ENCODE results near the gene RBP2.

The RBP2 gene

GRCh38 chr3:139449566-139449965 lies 26.8 kb downstream of the RBP2 start:
- Histone ChIP-seq H3K4me1 (ENCODE audit: control insufficient read depth in 1 of 2, insufficient read depth in 2 of 2, low read length in 2 of 2) (peaks cover 5 to 17% of the 10 kb centered on the region in 2 donors), H3K9ac (ENCODE audit: low read depth in 1 of 2, low read length in 2 of 2) (no peak overlapping the region), H3K4me3 (ENCODE audit: low read depth in 1 of 2, low read length in 2 of 2) (no peak overlapping the region), H3K9me3 (ENCODE audit: control insufficient read depth in 1 of 2, low read length in 2 of 2) (no peaks in the 10 kb centered on the region), H3K36me3 (ENCODE audit: control insufficient read depth in 1 of 2, insufficient read depth in 2 of 2, low read length in 2 of 2) (peaks cover 31 to 35% of the 10 kb centered on the region in 2 donors), H3K27ac (ENCODE audit: low read depth, low read length) (no peak overlapping the region), H3K27me3 (ENCODE audit: control insufficient read depth in 1 of 2, insufficient read depth in 2 of 2, low read length in 2 of 2) (no peaks in the 10 kb centered on the region)

GRCh38 chr3:139448104-139448503 lies 28.2 kb downstream of the RBP2 start:
- Histone ChIP-seq H3K27ac (ENCODE audit: low read depth, low read length) (no peak overlapping the region), H3K4me3 (ENCODE audit: low read depth in 1 of 2, low read length in 2 of 2) (no peak overlapping the region), H3K9ac (ENCODE audit: low read depth in 1 of 2, low read length in 2 of 2) (no peak overlapping the region), H3K4me1 (ENCODE audit: control insufficient read depth in 1 of 2, insufficient read depth in 2 of 2, low read length in 2 of 2) (peaks cover 4 to 14% of the 10 kb centered on the region in 2 donors), H3K9me3 (ENCODE audit: control insufficient read depth in 1 of 2, low read length in 2 of 2) (no peaks in the 10 kb centered on the region), H3K36me3 (ENCODE audit: control insufficient read depth in 1 of 2, insufficient read depth in 2 of 2, low read length in 2 of 2) (peaks cover 17 to 20% of the 10 kb centered on the region in 2 donors), H3K27me3 (ENCODE audit: control insufficient read depth in 1 of 2, insufficient read depth in 2 of 2, low read length in 2 of 2) (no peaks in the 10 kb centered on the region)

- H3K9me3 ChIP-seq (ENCODE audit: control insufficient read depth in 1 of 2, low read length in 2 of 2): no peaks in the 10 kb centered on the region
- H3K36me3 ChIP-seq (ENCODE audit: control insufficient read depth in 1 of 2, insufficient read depth in 2 of 2, low read length in 2 of 2): peaks cover 11 to 15% of the 10 kb centered on the region in 2 donors
- H3K27ac ChIP-seq (ENCODE audit: low read depth, low read length): no peak overlapping the region
- H3K9ac ChIP-seq (ENCODE audit: low read depth in 1 of 2, low read length in 2 of 2): no peak overlapping the region
- no peak overlapping the region for H3K4me3 ChIP-seq (ENCODE audit: low read depth in 1 of 2, low read length in 2 of 2)
- peaks cover 4 to 11% of the 10 kb centered on the region in 2 donors for H3K4me1 ChIP-seq (ENCODE audit: control insufficient read depth in 1 of 2, insufficient read depth in 2 of 2, low read length in 2 of 2)
- H3K27me3 ChIP-seq (ENCODE audit: control insufficient read depth in 1 of 2, insufficient read depth in 2 of 2, low read length in 2 of 2): no peaks in the 10 kb centered on the region
These were observed 28.8 kb downstream of the RBP2 start for GRCh38 chr3:139447486-139447885.

- H3K9ac ChIP-seq (ENCODE audit: low read depth in 1 of 2, low read length in 2 of 2): no peak overlapping the region
- H3K27ac ChIP-seq (ENCODE audit: low read depth, low read length): no peak overlapping the region
- peaks cover 0 to 4% of the 10 kb centered on the region in 2 donors for H3K4me1 ChIP-seq (ENCODE audit: control insufficient read depth in 1 of 2, insufficient read depth in 2 of 2, low read length in 2 of 2)
- no peaks in the 10 kb centered on the region for H3K9me3 ChIP-seq (ENCODE audit: control insufficient read depth in 1 of 2, low read length in 2 of 2)
- H3K36me3 ChIP-seq (ENCODE audit: control insufficient read depth in 1 of 2, insufficient read depth in 2 of 2, low read length in 2 of 2): no peaks in the 10 kb centered on the region
- H3K4me3 ChIP-seq (ENCODE audit: low read depth in 1 of 2, low read length in 2 of 2): no peak overlapping the region
- H3K27me3 ChIP-seq (ENCODE audit: control insufficient read depth in 1 of 2, insufficient read depth in 2 of 2, low read length in 2 of 2): no peaks in the 10 kb centered on the region
These were observed 31.9 kb downstream of the RBP2 start for GRCh38 chr3:139444446-139444845.

GRCh38 chr3:139443186-139443585 lies 33.1 kb downstream of the RBP2 start:
- Histone ChIP-seq H3K27ac (ENCODE audit: low read depth, low read length) (no peak overlapping the region), H3K4me1 (ENCODE audit: control insufficient read depth in 1 of 2, insufficient read depth in 2 of 2, low read length in 2 of 2) (peaks cover 0 to 8% of the 10 kb centered on the region in 2 donors), H3K4me3 (ENCODE audit: low read depth in 1 of 2, low read length in 2 of 2) (no peak overlapping the region), H3K27me3 (ENCODE audit: control insufficient read depth in 1 of 2, insufficient read depth in 2 of 2, low read length in 2 of 2) (no peaks in the 10 kb centered on the region), H3K36me3 (ENCODE audit: control insufficient read depth in 1 of 2, insufficient read depth in 2 of 2, low read length in 2 of 2) (no peaks in the 10 kb centered on the region), H3K9me3 (ENCODE audit: control insufficient read depth in 1 of 2, low read length in 2 of 2) (no peaks in the 10 kb centered on the region), H3K9ac (ENCODE audit: low read depth in 1 of 2, low read length in 2 of 2) (no peak overlapping the region)

GRCh38 chr3:139441656-139442055 lies 34.7 kb downstream of the RBP2 start:
- Histone ChIP-seq H3K9me3 (ENCODE audit: control insufficient read depth in 1 of 2, low read length in 2 of 2) (no peaks in the 10 kb centered on the region), H3K27me3 (ENCODE audit: control insufficient read depth in 1 of 2, insufficient read depth in 2 of 2, low read length in 2 of 2) (no peaks in the 10 kb centered on the region), H3K27ac (ENCODE audit: low read depth, low read length) (no peak overlapping the region), H3K36me3 (ENCODE audit: control insufficient read depth in 1 of 2, insufficient read depth in 2 of 2, low read length in 2 of 2) (no peaks in the 10 kb centered on the region), H3K4me1 (ENCODE audit: control insufficient read depth in 1 of 2, insufficient read depth in 2 of 2, low read length in 2 of 2) (peaks cover 0 to 8% of the 10 kb centered on the region in 2 donors), H3K4me3 (ENCODE audit: low read depth in 1 of 2, low read length in 2 of 2) (no peak overlapping the region), H3K9ac (ENCODE audit: low read depth in 1 of 2, low read length in 2 of 2) (no peak overlapping the region)

- Histone ChIP-seq H3K4me3 (ENCODE audit: low read depth in 1 of 2, low read length in 2 of 2) (no peak overlapping the region), H3K36me3 (ENCODE audit: control insufficient read depth in 1 of 2, insufficient read depth in 2 of 2, low read length in 2 of 2) (no peaks in the 10 kb centered on the region), H3K27me3 (ENCODE audit: control insufficient read depth in 1 of 2, insufficient read depth in 2 of 2, low read length in 2 of 2) (no peaks in the 10 kb centered on the region), H3K4me1 (ENCODE audit: control insufficient read depth in 1 of 2, insufficient read depth in 2 of 2, low read length in 2 of 2) (peaks cover 0 to 8% of the 10 kb centered on the region in 2 donors), H3K9me3 (ENCODE audit: control insufficient read depth in 1 of 2, low read length in 2 of 2) (no peaks in the 10 kb centered on the region), H3K27ac (ENCODE audit: low read depth, low read length) (no peak overlapping the region), H3K9ac (ENCODE audit: low read depth in 1 of 2, low read length in 2 of 2) (no peak overlapping the region)
These were observed 35.4 kb downstream of the RBP2 start for GRCh38 chr3:139440639-139441556.

- Histone ChIP-seq H3K4me1 (ENCODE audit: control insufficient read depth in 1 of 2, insufficient read depth in 2 of 2, low read length in 2 of 2) (peaks cover 7 to 19% of the 10 kb centered on the region in 2 donors), H3K36me3 (ENCODE audit: control insufficient read depth in 1 of 2, insufficient read depth in 2 of 2, low read length in 2 of 2) (no peaks in the 10 kb centered on the region), H3K9ac (ENCODE audit: low read depth in 1 of 2, low read length in 2 of 2) (no peak overlapping the region), H3K9me3 (ENCODE audit: control insufficient read depth in 1 of 2, low read length in 2 of 2) (no peaks in the 10 kb centered on the region), H3K4me3 (ENCODE audit: low read depth in 1 of 2, low read length in 2 of 2) (no peak overlapping the region), H3K27me3 (ENCODE audit: control insufficient read depth in 1 of 2, insufficient read depth in 2 of 2, low read length in 2 of 2) (no peaks in the 10 kb centered on the region), H3K27ac (ENCODE audit: low read depth, low read length) (no peak overlapping the region)
These were observed 37.0 kb downstream of the RBP2 start for GRCh38 chr3:139439278-139439677.

- H3K36me3 ChIP-seq (ENCODE audit: control insufficient read depth in 1 of 2, insufficient read depth in 2 of 2, low read length in 2 of 2): no peaks in the 10 kb centered on the region
- peaks cover 7 to 23% of the 10 kb centered on the region in 2 donors for H3K4me1 ChIP-seq (ENCODE audit: control insufficient read depth in 1 of 2, insufficient read depth in 2 of 2, low read length in 2 of 2)
- H3K9ac ChIP-seq (ENCODE audit: low read depth in 1 of 2, low read length in 2 of 2): no peak overlapping the region
- H3K4me3 ChIP-seq (ENCODE audit: low read depth in 1 of 2, low read length in 2 of 2): no peak overlapping the region
- H3K27ac ChIP-seq (ENCODE audit: low read depth, low read length): no peak overlapping the region
- H3K27me3 ChIP-seq (ENCODE audit: control insufficient read depth in 1 of 2, insufficient read depth in 2 of 2, low read length in 2 of 2): no peaks in the 10 kb centered on the region
- H3K9me3 ChIP-seq (ENCODE audit: control insufficient read depth in 1 of 2, low read length in 2 of 2): no peaks in the 10 kb centered on the region
These were observed 41.5 kb downstream of the RBP2 start for GRCh38 chr3:139434764-139435307.

- Histone ChIP-seq H3K4me3 (ENCODE audit: low read depth in 1 of 2, low read length in 2 of 2) (no peak overlapping the region), H3K36me3 (ENCODE audit: control insufficient read depth in 1 of 2, insufficient read depth in 2 of 2, low read length in 2 of 2) (no peaks in the 10 kb centered on the region), H3K27ac (ENCODE audit: low read depth, low read length) (no peak overlapping the region), H3K4me1 (ENCODE audit: control insufficient read depth in 1 of 2, insufficient read depth in 2 of 2, low read length in 2 of 2) (peaks cover 7 to 19% of the 10 kb centered on the region in 2 donors), H3K9ac (ENCODE audit: low read depth in 1 of 2, low read length in 2 of 2) (no peak overlapping the region), H3K27me3 (ENCODE audit: control insufficient read depth in 1 of 2, insufficient read depth in 2 of 2, low read length in 2 of 2) (no peaks in the 10 kb centered on the region), H3K9me3 (ENCODE audit: control insufficient read depth in 1 of 2, low read length in 2 of 2) (no peaks in the 10 kb centered on the region)
These were observed 42.1 kb downstream of the RBP2 start for GRCh38 chr3:139434228-139434627.

Measured in duodenal mucosa (tissue), 2 donors.